Stomach smooth muscle (tissue), 2 donors: Measurements from ENCODE around the gene GGT1.
"Not testable (repeated sequence)": the region's sequence is repeated elsewhere in the genome, so short reads cannot be mapped to it uniquely, and the experiment has no call there.

Source experiments
- H3K27ac ChIP-seq: one replicate; pipeline ENCODE4 v1.7.0; 2013; ENCODE audit warnings: mild to moderate bottlenecking, low read length, inconsistent platforms
- H3K27me3 ChIP-seq, 2 donors: one replicate each; pipeline ENCODE4 v1.7.0; 2013; ENCODE audit warnings: low read length in 2 of 2; ENCODE audit not compliant: insufficient read depth in 2 of 2, control insufficient read depth in 1 of 2
- H3K36me3 ChIP-seq, 2 donors: one replicate each; pipeline ENCODE4 v1.7.0; 2013; ENCODE audit warnings: low read length in 2 of 2; ENCODE audit not compliant: control insufficient read depth in 2 of 2, insufficient read depth in 2 of 2
- H3K4me1 ChIP-seq: one replicate; pipeline ENCODE4 v1.7.0; 2013; ENCODE audit warnings: low read length; ENCODE audit not compliant: control insufficient read depth, insufficient read depth
- H3K4me3 ChIP-seq, 2 donors: one replicate each; pipeline ENCODE4 v1.7.0; 2013; ENCODE audit warnings: low read length in 2 of 2
- H3K9ac ChIP-seq, 2 donors: one replicate each; pipeline ENCODE4 v1.7.0; 2013; ENCODE audit warnings: low read length in 2 of 2, mild to moderate bottlenecking in 1 of 2
- H3K9me3 ChIP-seq, 2 donors: one replicate each; pipeline ENCODE4 v1.7.0; 2013; ENCODE audit warnings: low read length in 2 of 2; ENCODE audit not compliant: control insufficient read depth in 2 of 2
- donor health status: healthy.
- donor health status: Pancreatic carcinoma.

GGT1 gene

GRCh38 chr22:24601217-24602104 lies 1.5 kb upstream of the GGT1 start:
- Histone ChIP-seq H3K4me1 (peaks cover 7% of the 10 kb centered on the region), H3K27me3 (no peaks in the 10 kb centered on the region), H3K27ac (no peak overlapping the region), H3K36me3 (no peaks in the 10 kb centered on the region), H3K9ac (no peak overlapping the region), H3K9me3 (no peaks in the 10 kb centered on the region), H3K4me3 (no peak overlapping the region)

GRCh38 chr22:24602105-24602749 lies 766 bp upstream of the GGT1 start:
- H3K27me3 ChIP-seq, H3K36me3 ChIP-seq, H3K9ac ChIP-seq, H3K9me3 ChIP-seq, H3K27ac ChIP-seq, H3K4me3 ChIP-seq, H3K4me1 ChIP-seq: not testable (repeated sequence)

GRCh38 chr22:24603770-24604629 lies 1.0 kb downstream of the GGT1 start:
- not testable (repeated sequence) for H3K27me3 ChIP-seq, H3K36me3 ChIP-seq, H3K9ac ChIP-seq, H3K27ac ChIP-seq, H3K4me3 ChIP-seq, H3K9me3 ChIP-seq, H3K4me1 ChIP-seq

GRCh38 chr22:24606340-24606739 lies 3.3 kb downstream of the GGT1 start:
- not testable (repeated sequence) for H3K36me3 ChIP-seq, H3K9ac ChIP-seq, H3K4me1 ChIP-seq, H3K4me3 ChIP-seq, H3K27ac ChIP-seq, H3K9me3 ChIP-seq, H3K27me3 ChIP-seq

- H3K36me3 ChIP-seq, H3K4me3 ChIP-seq, H3K9me3 ChIP-seq, H3K27ac ChIP-seq, H3K9ac ChIP-seq, H3K4me1 ChIP-seq, H3K27me3 ChIP-seq: not testable (repeated sequence)
Measured at GRCh38 chr22:24607429-24607983, 4.5 kb downstream of the GGT1 start.

- H3K27ac ChIP-seq, result not testable (repeated sequence)
Measured at GRCh38 chr22:24608327-24608726, 5.3 kb downstream of the GGT1 start.

GRCh38 chr22:24609888-24610287 lies 6.9 kb downstream of the GGT1 start:
- not testable (repeated sequence) for H3K27ac ChIP-seq, H3K4me1 ChIP-seq, H3K36me3 ChIP-seq, H3K9me3 ChIP-seq, H3K4me3 ChIP-seq, H3K27me3 ChIP-seq, H3K9ac ChIP-seq

More at GRCh38 chr22:24608327-24608726, 5.3 kb downstream of the GGT1 start:
- not testable (repeated sequence) for H3K9ac ChIP-seq, H3K36me3 ChIP-seq, H3K9me3 ChIP-seq, H3K4me3 ChIP-seq, H3K4me1 ChIP-seq, H3K27me3 ChIP-seq

GRCh38 chr22:24614794-24615193 lies 11.8 kb downstream of the GGT1 start:
- not testable (repeated sequence) for H3K27ac ChIP-seq, H3K9me3 ChIP-seq, H3K36me3 ChIP-seq, H3K4me3 ChIP-seq, H3K4me1 ChIP-seq, H3K27me3 ChIP-seq, H3K9ac ChIP-seq

- H3K27ac ChIP-seq, H3K4me1 ChIP-seq, H3K9ac ChIP-seq, H3K4me3 ChIP-seq, H3K36me3 ChIP-seq, H3K9me3 ChIP-seq, H3K27me3 ChIP-seq: not testable (repeated sequence)
Measured at GRCh38 chr22:24621244-24621643, 18.3 kb downstream of the GGT1 start.

- not testable (repeated sequence) for H3K27me3 ChIP-seq, H3K9me3 ChIP-seq, H3K4me1 ChIP-seq, H3K36me3 ChIP-seq, H3K27ac ChIP-seq, H3K4me3 ChIP-seq, H3K9ac ChIP-seq
Measured at GRCh38 chr22:24622596-24622995, 19.6 kb downstream of the GGT1 start.
